ENCODE results near the gene PEX5L.
A peak's percentile ranks its signal among the peaks of the same experiment; 100 is the strongest.

PEX5L gene

GRCh38 chr3:180036671-180037455 lies at the start of gene PEX5L:
Gene PEX5L, minus strand, starts transcription at chr3:180036937. Its CDS starts 338 bp downstream, at chr3:180036599.
- H3K27ac ChIP-seq = no peak within 1 kb of the TSS
- TF ChIP-seq, protein P1, sequence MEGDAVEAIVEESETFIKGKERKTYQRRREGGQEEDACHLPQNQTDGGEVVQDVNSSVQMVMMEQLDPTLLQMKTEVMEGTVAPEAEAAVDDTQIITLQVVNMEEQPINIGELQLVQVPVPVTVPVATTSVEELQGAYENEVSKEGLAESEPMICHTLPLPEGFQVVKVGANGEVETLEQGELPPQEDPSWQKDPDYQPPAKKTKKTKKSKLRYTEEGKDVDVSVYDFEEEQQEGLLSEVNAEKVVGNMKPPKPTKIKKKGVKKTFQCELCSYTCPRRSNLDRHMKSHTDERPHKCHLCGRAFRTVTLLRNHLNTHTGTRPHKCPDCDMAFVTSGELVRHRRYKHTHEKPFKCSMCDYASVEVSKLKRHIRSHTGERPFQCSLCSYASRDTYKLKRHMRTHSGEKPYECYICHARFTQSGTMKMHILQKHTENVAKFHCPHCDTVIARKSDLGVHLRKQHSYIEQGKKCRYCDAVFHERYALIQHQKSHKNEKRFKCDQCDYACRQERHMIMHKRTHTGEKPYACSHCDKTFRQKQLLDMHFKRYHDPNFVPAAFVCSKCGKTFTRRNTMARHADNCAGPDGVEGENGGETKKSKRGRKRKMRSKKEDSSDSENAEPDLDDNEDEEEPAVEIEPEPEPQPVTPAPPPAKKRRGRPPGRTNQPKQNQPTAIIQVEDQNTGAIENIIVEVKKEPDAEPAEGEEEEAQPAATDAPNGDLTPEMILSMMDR (conservative IDR thresholded peaks at IDR 0.05) = no peak

- TF ChIP-seq, protein P1 (conservative IDR thresholded peaks at IDR 0.05) = peak; percentile 73
- no peak overlapping the region for H3K27ac ChIP-seq
Observed at GRCh38 chr3:180085122-180085710, 48.5 kb upstream of the PEX5L start.

- H3K27ac ChIP-seq = no peak overlapping the region
- TF ChIP-seq, protein P1 (conservative IDR thresholded peaks at IDR 0.05) = no peak
Observed at GRCh38 chr3:180082699-180083098, 46.0 kb upstream of the PEX5L start.

DNA sequence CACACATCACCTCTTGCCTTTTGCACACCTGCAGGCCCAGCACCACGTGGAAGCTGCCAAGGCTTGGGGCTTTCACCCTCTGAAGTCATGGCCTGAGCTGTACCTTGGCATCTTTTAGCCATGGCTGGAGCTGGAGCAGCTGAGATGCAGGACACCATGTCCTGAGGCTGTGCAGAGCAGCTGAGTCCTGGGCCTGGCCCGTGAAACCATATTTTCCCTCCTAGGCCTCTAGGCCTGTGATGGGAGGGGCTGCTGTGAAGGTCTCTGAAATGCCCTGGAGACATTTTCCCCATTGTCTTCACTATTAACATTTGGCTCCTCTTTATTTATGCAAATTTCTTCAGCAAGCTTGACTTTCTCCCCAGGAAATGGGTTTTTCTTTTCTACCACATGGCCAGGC lies 41.9 kb upstream of the PEX5L start:
- no peak overlapping the region for H3K27ac ChIP-seq
- TF ChIP-seq, protein P1 (conservative IDR thresholded peaks at IDR 0.05) = no peak

DNA sequence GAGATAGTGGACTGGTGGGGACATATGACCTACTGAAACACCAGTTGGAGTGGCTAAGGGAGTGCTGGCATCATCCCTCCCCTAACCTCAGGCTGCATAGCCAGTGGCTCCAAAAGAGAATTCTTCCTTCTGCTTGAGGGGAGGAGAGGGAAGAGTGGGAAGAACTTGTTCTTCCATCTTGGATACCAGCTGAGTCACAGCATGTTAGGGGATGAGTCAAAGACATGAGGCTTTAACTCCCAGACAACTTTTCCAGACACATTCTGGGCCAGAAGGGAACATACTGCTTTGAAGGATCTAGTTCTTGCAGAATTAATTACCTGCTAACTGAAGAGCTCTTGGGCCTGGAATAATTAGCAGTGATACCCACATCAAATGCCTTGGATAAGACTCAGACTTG lies 36.8 kb upstream of the PEX5L start:
- no peak overlapping the region for H3K27ac ChIP-seq
- TF ChIP-seq, protein P1 (conservative IDR thresholded peaks at IDR 0.05) = no peak

DNA sequence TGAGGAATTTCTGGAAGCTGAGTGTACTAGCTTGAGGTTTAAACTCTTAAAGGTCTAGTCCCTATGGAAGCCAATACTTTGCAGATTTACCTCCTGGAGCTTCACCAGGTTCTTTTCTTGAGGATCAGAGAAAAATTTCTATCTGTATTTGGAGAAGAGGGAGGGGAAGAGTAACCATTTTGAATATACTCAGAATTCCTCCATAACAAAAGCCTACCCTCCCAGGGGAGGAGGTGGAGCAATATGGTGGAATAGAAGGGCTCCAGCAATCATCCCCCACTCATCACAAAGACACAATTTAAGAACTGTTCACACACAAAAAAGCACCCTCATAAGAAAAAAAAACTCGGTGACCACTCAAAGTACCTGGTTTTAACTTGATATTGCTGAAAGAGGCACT lies 36.0 kb upstream of the PEX5L start:
- TF ChIP-seq, protein P1 (conservative IDR thresholded peaks at IDR 0.05) = no peak

GRCh38 chr3:180070925-180071324 lies 34.2 kb upstream of the PEX5L start:
- no peak overlapping the region for H3K27ac ChIP-seq
- TF ChIP-seq, protein P1 (conservative IDR thresholded peaks at IDR 0.05) = no peak

More for the DNA sequence above, 36.0 kb upstream of the PEX5L start:
- H3K27ac ChIP-seq = no peak overlapping the region
